ENCODE data around the gene CASZ1. TPM values are rescaled to one million over a fixed set of nuclear protein-coding genes. Genes with fewer than 3 reads are reported as not detected.

CASZ1 gene
- total RNA-seq, 4 donors from 2014 or later, result 39.1 to 215 (median 115) TPM

GRCh38 chr1:10751561-10752085, 44.8 kb downstream of the CASZ1 start:
- 73% methylated on average over 14 of the region's 14 CpGs; no CpG with 5 or more reads in 1 of the 2 donors for WGBS, 2 donors (ENCODE audit: low coverage in 1 of 2)
- intact Hi-C loops (cut with DNase I; ENCODE audit: low total_unique reads), result no loop called here
- Histone ChIP-seq H3K27me3 (no peaks in the 10 kb centered on the region), H3K36me3 (no peaks in the 10 kb centered on the region), H3K4me3 (no peak overlapping the region), H3K27ac (no peak overlapping the region), H3K4me1 (peaks cover 12 to 14% (median 13%) of the 10 kb centered on the region in 4 donors), H3K9me3 (no peaks in the 10 kb centered on the region)
- in situ Hi-C loops (cut with MboI; ENCODE audit: low pct_ligation_motif_present in 1 of 4, low pct_unique_long_range_greater_than_20kb in 1 of 4, low sequenced_read_pairs in 3 of 4), result no loop called here
- DNase-seq, result no peak
- TF ChIP-seq EP300 (IDR thresholded peaks at IDR 0.05; ENCODE audit: low read depth) (no peak), POLR2AphosphoS5 (IDR thresholded peaks at IDR 0.05) (no peak), POLR2A (IDR thresholded peaks at IDR 0.05) (no peak), CTCF (IDR thresholded peaks at IDR 0.05) (no peak)

GRCh38 chr1:10751160-10751559, 45.3 kb downstream of the CASZ1 start:
- H3K36me3 ChIP-seq, result no peaks in the 10 kb centered on the region
- no peak overlapping the region for H3K27ac ChIP-seq
- peaks cover 7 to 10% (median 9%) of the 10 kb centered on the region in 4 donors for H3K4me1 ChIP-seq

GRCh38 chr1:10745886-10746455, 50.5 kb downstream of the CASZ1 start:
- WGBS, 2 donors (ENCODE audit: low coverage in 1 of 2), result 60 to 87% methylated on average over 1 to 18 of the region's 18 CpGs
- Histone ChIP-seq H3K27me3 (no peaks in the 10 kb centered on the region), H3K36me3 (no peaks in the 10 kb centered on the region), H3K4me1 (peaks cover 0 to 34% (median 16%) of the 10 kb centered on the region in 4 donors), H3K4me3 (no peak overlapping the region), H3K27ac (no peak overlapping the region), H3K9me3 (no peaks in the 10 kb centered on the region)
- no peak for DNase-seq
- TF ChIP-seq POLR2A (IDR thresholded peaks at IDR 0.05) (no peak), POLR2AphosphoS5 (IDR thresholded peaks at IDR 0.05) (peak in 1 of 3 donors; percentile 10)
- in situ Hi-C loops (cut with MboI; ENCODE audit: low pct_ligation_motif_present in 1 of 4, low pct_unique_long_range_greater_than_20kb in 1 of 4, low sequenced_read_pairs in 3 of 4) (no loop called here), intact Hi-C loops (cut with DNase I; ENCODE audit: low total_unique reads) (no loop called here)

More at GRCh38 chr1:10751160-10751559, 45.3 kb downstream of the CASZ1 start:
- no peak for TF ChIP-seq EP300 (IDR thresholded peaks at IDR 0.05; ENCODE audit: low read depth)
- no peak for TF ChIP-seq CTCF (IDR thresholded peaks at IDR 0.05)
- no peaks in the 10 kb centered on the region for H3K9me3 ChIP-seq
- in situ Hi-C loops (cut with MboI; ENCODE audit: low pct_ligation_motif_present in 1 of 4, low pct_unique_long_range_greater_than_20kb in 1 of 4, low sequenced_read_pairs in 3 of 4) (no loop called here), intact Hi-C loops (cut with DNase I; ENCODE audit: low total_unique reads) (no loop called here)
- WGBS, 2 donors (ENCODE audit: low coverage in 1 of 2), result 70% methylated on average over 4 of the region's 4 CpGs; no CpG with 5 or more reads in 1 of the 2 donors
- no peak for DNase-seq
- H3K4me3 ChIP-seq, result no peak overlapping the region
- H3K27me3 ChIP-seq, result no peaks in the 10 kb centered on the region

GRCh38 chr1:10745383-10745782, 51.1 kb downstream of the CASZ1 start:
- intact Hi-C loops (cut with DNase I; ENCODE audit: low total_unique reads) (no loop called here), in situ Hi-C loops (cut with MboI; ENCODE audit: low pct_ligation_motif_present in 1 of 4, low pct_unique_long_range_greater_than_20kb in 1 of 4, low sequenced_read_pairs in 3 of 4) (no loop called here)
- WGBS, 2 donors (ENCODE audit: low coverage in 1 of 2), result 17 to 72% methylated on average over 1 to 6 of the region's 6 CpGs
- no peaks in the 10 kb centered on the region for H3K27me3 ChIP-seq
- H3K9me3 ChIP-seq, result no peaks in the 10 kb centered on the region
- peaks cover 0 to 34% (median 16%) of the 10 kb centered on the region in 4 donors for H3K4me1 ChIP-seq
- no peak overlapping the region for H3K4me3 ChIP-seq
- no peaks in the 10 kb centered on the region for H3K36me3 ChIP-seq
- TF ChIP-seq POLR2A (IDR thresholded peaks at IDR 0.05), result no peak
- no peak for TF ChIP-seq EP300 (IDR thresholded peaks at IDR 0.05; ENCODE audit: low read depth)
- no peak for TF ChIP-seq CTCF (IDR thresholded peaks at IDR 0.05)
- TF ChIP-seq POLR2AphosphoS5 (IDR thresholded peaks at IDR 0.05), result no peak
- H3K27ac ChIP-seq, result peak overlapping the region in 2 of 4 donors; percentile 21 to 53
- DNase-seq, result no peak
